Measurements from ENCODE around the gene GJC2. TPM values are rescaled to one million over a fixed set of nuclear protein-coding genes. Genes with fewer than 3 reads are reported as not detected.

Gene GJC2
- total and polyA plus RNA-seq, 11 donors, result 0.40 to 3.8 (median 0.78) TPM

- H3K9me3 ChIP-seq, result peaks cover 0 to 23% (median 17%) of the 10 kb centered on the region in 12 donors
- ATAC-seq (no peak), DNase-seq (no peak)
- H3K4me1 ChIP-seq, result peaks cover 0 to 5% (median 0%) of the 10 kb centered on the region in 12 donors
- intact Hi-C loops (cut with DNase I), result no loop called here
- no peak overlapping the region for H3K4me3 ChIP-seq
- TF ChIP-seq POLR2A (IDR thresholded peaks at IDR 0.05) (no peak), CTCF (IDR thresholded peaks at IDR 0.05) (no peak)
- no peaks in the 10 kb centered on the region for H3K27me3 ChIP-seq
- H3K36me3 ChIP-seq, result no peaks in the 10 kb centered on the region
- no peak overlapping the region for H3K27ac ChIP-seq
- WGBS, 4 donors, result 87 to 93% (median 90%) methylated on average over 8 of the region's 8 CpGs
These were observed 45.4 kb downstream of the GJC2 start for GRCh38 chr1:228194921-228195812.

GRCh38 chr1:228197555-228198147 lies 47.9 kb downstream of the GJC2 start:
- Histone ChIP-seq H3K27ac (peak overlapping the region in 10 of 12 donors; percentile 20 to 80 (median 65)), H3K4me1 (peaks cover 0 to 4% (median 0%) of the 10 kb centered on the region in 12 donors), H3K4me3 (no peak overlapping the region), H3K36me3 (no peaks in the 10 kb centered on the region), H3K9me3 (peaks cover 0 to 23% (median 17%) of the 10 kb centered on the region in 12 donors), H3K27me3 (no peaks in the 10 kb centered on the region)
- intact Hi-C loops (cut with DNase I), result no loop called here
- DNase-seq (peak in 2 of 5 donors; percentile 30 to 46), ATAC-seq (peak; percentile 94 to 98 (median 96))
- TF ChIP-seq CTCF (IDR thresholded peaks at IDR 0.05) (no peak), POLR2A (IDR thresholded peaks at IDR 0.05) (no peak)
- WGBS, 4 donors, result 72 to 81% (median 78%) methylated on average over 4 of the region's 4 CpGs

- ATAC-seq, result no peak
- Histone ChIP-seq H3K36me3 (no peaks in the 10 kb centered on the region), H3K9me3 (peaks cover 0 to 23% (median 17%) of the 10 kb centered on the region in 12 donors), H3K4me1 (peaks cover 0 to 4% (median 0%) of the 10 kb centered on the region in 12 donors), H3K27ac (peak overlapping the region in 1 of 12 donors; percentile 71), H3K27me3 (no peaks in the 10 kb centered on the region), H3K4me3 (no peak overlapping the region)
- 64 to 75% (median 70%) methylated on average over 2 of the region's 2 CpGs for WGBS, 4 donors
- intact Hi-C loops (cut with DNase I), result no loop called here
- TF ChIP-seq CTCF (IDR thresholded peaks at IDR 0.05) (no peak), POLR2A (IDR thresholded peaks at IDR 0.05) (no peak)
- no peak for DNase-seq
These were observed 49.4 kb downstream of the GJC2 start for GRCh38 chr1:228198977-228199590.

- Histone ChIP-seq H3K27me3 (no peaks in the 10 kb centered on the region), H3K27ac (no peak overlapping the region), H3K4me1 (peaks cover 0 to 29% (median 15%) of the 10 kb centered on the region in 12 donors), H3K4me3 (no peak overlapping the region), H3K36me3 (no peaks in the 10 kb centered on the region), H3K9me3 (peaks cover 0 to 3% (median 0%) of the 10 kb centered on the region in 12 donors)
- TF ChIP-seq CTCF (IDR thresholded peaks at IDR 0.05) (no peak), POLR2A (IDR thresholded peaks at IDR 0.05) (no peak)
- DNase-seq, result no peak
- ATAC-seq, result no peak
- WGBS, 4 donors, result 73 to 80% (median 76%) methylated on average over 8 of the region's 8 CpGs
- intact Hi-C loops (cut with DNase I), result loop anchor here in 3 of 10 donors (5.0 kb wide), 1 partner anchor 38 kb away; the partner anchor contains the start of gene IBA57 (in 3 of the 3)
These were observed 55.2 kb downstream of the GJC2 start for GRCh38 chr1:228204958-228205357.
